HEK293T (cell line): ENCODE results near the gene KRT5.

ENCODE experiments used
- CTCF ChIA-PET: fragments of 350-600 bp; formaldehyde crosslinking; extraction: SDS; loops from one replicate; lab custom pipeline; 2021; ENCODE audit warnings: antibody characterized with exemption, inconsistent platforms; lab: Yijun Ruan, JAX
- POLR2A ChIA-PET: fragments of 350-600 bp; formaldehyde crosslinking; extraction: SDS; loops from one replicate; lab custom pipeline; 2020; ENCODE audit warnings: antibody characterized with exemption, inconsistent platforms; lab: Yijun Ruan, JAX
- DNase-seq: peaks from one replicate; pipeline ENCODE4 v3.0.0; 2012; ENCODE audit warnings: mixed read lengths; ENCODE audit errors: extremely low spot score
- ARNT ChIP-seq: fragments of 450-650 bp; IDR thresholded peaks from 2 replicates; pipeline ENCODE4 v1.6.1; 2017; ENCODE audit warnings: mild to moderate bottlenecking
- BHLHE40 ChIP-seq: fragments of 450-650 bp; IDR thresholded peaks from 2 replicates; pipeline ENCODE4 v1.6.1; 2016; ENCODE audit warnings: mild to moderate bottlenecking, moderate library complexity, borderline replicate concordance
- CTBP1 ChIP-seq: fragments of 450-650 bp; IDR thresholded peaks from 2 replicates; pipeline ENCODE4 v1.6.1; 2016; ENCODE audit warnings: borderline replicate concordance
- ELF4 ChIP-seq: fragments of 450-650 bp; IDR thresholded peaks from 2 replicates; pipeline ENCODE4 v1.6.1; 2017; ENCODE audit warnings: antibody characterized with exemption
- FOXA1 ChIP-seq: fragments of 450-650 bp; IDR thresholded peaks from 2 replicates; pipeline ENCODE4 v1.6.1; 2016; ENCODE audit warnings: mild to moderate bottlenecking
- FOXK2 ChIP-seq: fragments of 450-650 bp; IDR thresholded peaks from 2 replicates; pipeline ENCODE4 v1.6.1; 2016; ENCODE audit warnings: mild to moderate bottlenecking
- FOXM1 ChIP-seq: fragments of 450-650 bp; IDR thresholded peaks from 2 replicates; pipeline ENCODE4 v1.6.1; 2017; ENCODE audit warnings: mild to moderate bottlenecking, borderline replicate concordance
- HDGF ChIP-seq: fragments of 450-650 bp; IDR thresholded peaks from 2 replicates; pipeline ENCODE4 v1.6.1; 2017; ENCODE audit warnings: antibody characterized with exemption, borderline replicate concordance
- L3MBTL2 ChIP-seq: fragments of 450-650 bp; conservative IDR thresholded peaks from 2 replicates; pipeline ENCODE4 v1.6.1; 2016; ENCODE audit warnings: mild to moderate bottlenecking
- LEF1 ChIP-seq: fragments of 450-650 bp; IDR thresholded peaks from 2 replicates; pipeline ENCODE4 v1.6.1; 2017; ENCODE audit warnings: mild to moderate bottlenecking, borderline replicate concordance
- NFRKB ChIP-seq: fragments of 450-650 bp; IDR thresholded peaks from 2 replicates; pipeline ENCODE4 v1.6.1; 2016; ENCODE audit warnings: mild to moderate bottlenecking, moderate library complexity
- PKNOX1 ChIP-seq: fragments of 450-650 bp; IDR thresholded peaks from 2 replicates; pipeline ENCODE4 v1.6.1; 2016
- SP1 ChIP-seq: fragments of 450-650 bp; IDR thresholded peaks from 2 replicates; pipeline ENCODE4 v1.6.1; 2017
- SUZ12 ChIP-seq: fragments of 450-650 bp; IDR thresholded peaks from 2 replicates; pipeline ENCODE4 v1.6.1; 2016; ENCODE audit warnings: mild to moderate bottlenecking
- TARDBP ChIP-seq: fragments of 450-650 bp; IDR thresholded peaks from 2 replicates; pipeline ENCODE4 v1.6.1; 2016
- ZNF384 ChIP-seq: fragments of 450-650 bp; IDR thresholded peaks from 2 replicates; pipeline ENCODE4 v1.6.1; 2016

The KRT5 gene

GRCh38 chr12:52519826-52520662, at the start of gene KRT5:
Gene KRT5 (minus strand): TSS chr12:52520394. CDS start chr12:52520296, 98 bp downstream.
- ChIA-PET CTCF (interaction anchor here (0.6 to 1.6 kb wide), 2 partner anchors 360 to 1024 kb away, joined by 4 read pairs; no protein-coding TSS in a partner anchor), POLR2A (no interaction called here)
- no peak for DNase-seq
- TF ChIP-seq ARNT (no peak), NFRKB (no peak), HDGF (no peak), TARDBP (no peak), L3MBTL2 (no peak), FOXM1 (no peak), BHLHE40 (no peak), FOXA1 (no peak), LEF1 (no peak), ELF4 (no peak)

GRCh38 chr12:52568111-52568510, 47.9 kb upstream of the KRT5 start:
- ChIA-PET POLR2A (no interaction called here), CTCF (interaction anchor here (0.7 kb wide), 1 partner anchor 11 kb away, joined by 3 read pairs; no protein-coding TSS in a partner anchor)
- DNase-seq: no peak
- TF ChIP-seq SP1 (no peak), FOXA1 (no peak), L3MBTL2 (no peak), CTBP1 (no peak), NFRKB (no peak), ZNF384 (no peak), TARDBP (no peak), HDGF (no peak), SUZ12 (no peak), FOXK2 (no peak), LEF1 (no peak), ELF4 (no peak), FOXM1 (no peak)

GRCh38 chr12:52566847-52567291, 46.7 kb upstream of the KRT5 start:
- TF ChIP-seq BHLHE40 (no peak), HDGF (no peak), L3MBTL2 (no peak), FOXM1 (no peak), FOXK2 (no peak), PKNOX1 (peak; percentile 55; the same call in 1 of the 2 replicates), NFRKB (no peak), ZNF384 (no peak)
- CTCF ChIA-PET: interaction anchor here (1.7 kb wide), 1 partner anchor 313 kb away, joined by 4 read pairs; no protein-coding TSS in a partner anchor

GRCh38 chr12:52564582-52564981, 44.4 kb upstream of the KRT5 start:
- TF ChIP-seq ARNT (no peak), L3MBTL2 (no peak), NFRKB (no peak), SP1 (no peak), ZNF384 (no peak), PKNOX1 (no peak), HDGF (no peak), CTBP1 (no peak), FOXK2 (no peak), SUZ12 (no peak), TARDBP (no peak)
- POLR2A ChIA-PET: no interaction called here
- no peak for DNase-seq
- CTCF ChIA-PET: no interaction called here

More at GRCh38 chr12:52566847-52567291, 46.7 kb upstream of the KRT5 start:
- DNase-seq: no peak
- POLR2A ChIA-PET: no interaction called here

- ChIA-PET CTCF (interaction anchor here (0.6 to 0.9 kb wide), 2 partner anchors 313 to 317 kb away, joined by 3 read pairs; no protein-coding TSS in a partner anchor), POLR2A (no interaction called here)
- DNase-seq: peak; percentile 34
- TF ChIP-seq FOXM1 (no peak), BHLHE40 (no peak), HDGF (no peak), SUZ12 (no peak), L3MBTL2 (no peak), PKNOX1 (no peak), TARDBP (no peak), FOXA1 (no peak)
Measured at GRCh38 chr12:52561880-52562449, 41.8 kb upstream of the KRT5 start.

GRCh38 chr12:52559979-52560378, 39.8 kb upstream of the KRT5 start:
- TF ChIP-seq L3MBTL2 (no peak), NFRKB (no peak), FOXM1 (no peak), HDGF (no peak), LEF1 (no peak), FOXK2 (no peak), ZNF384 (no peak), SUZ12 (no peak), CTBP1 (no peak), ARNT (no peak), PKNOX1 (no peak), FOXA1 (no peak), TARDBP (no peak), BHLHE40 (no peak), SP1 (no peak), ELF4 (no peak)
- ChIA-PET POLR2A (no interaction called here), CTCF (interaction anchor here (1.3 to 1.4 kb wide), 2 partner anchors 19 to 320 kb away, joined by 3 to 5 read pairs; no protein-coding TSS in a partner anchor)
- no peak for DNase-seq
